Uterus (tissue), 2 donors: ENCODE measurements around the gene BTBD2.

Experiments used
- POLR2A ChIP-seq, 2 donors: fragments of 450-650 bp; IDR thresholded peaks; one replicate each; pipeline ENCODE4 v1.6.1; 2016; ENCODE audit warnings: antibody characterized with exemption in 2 of 2, mild to moderate bottlenecking in 1 of 2, moderate library complexity in 1 of 2
- TF ChIP-seq, protein P1 (sequence below), 4 experiments: fragments of 200-600 bp in 2 of 4; fragments of 450-650 bp in 2 of 4; sonication (generic) in 2 of 4; IDR thresholded peaks; one replicate each; pipeline ENCODE4 v1.5.1; 2016 to 2019; ENCODE audit warnings: antibody characterized with exemption in 4 of 4, mild to moderate bottlenecking in 2 of 4, moderate library complexity in 1 of 4

DNA sequence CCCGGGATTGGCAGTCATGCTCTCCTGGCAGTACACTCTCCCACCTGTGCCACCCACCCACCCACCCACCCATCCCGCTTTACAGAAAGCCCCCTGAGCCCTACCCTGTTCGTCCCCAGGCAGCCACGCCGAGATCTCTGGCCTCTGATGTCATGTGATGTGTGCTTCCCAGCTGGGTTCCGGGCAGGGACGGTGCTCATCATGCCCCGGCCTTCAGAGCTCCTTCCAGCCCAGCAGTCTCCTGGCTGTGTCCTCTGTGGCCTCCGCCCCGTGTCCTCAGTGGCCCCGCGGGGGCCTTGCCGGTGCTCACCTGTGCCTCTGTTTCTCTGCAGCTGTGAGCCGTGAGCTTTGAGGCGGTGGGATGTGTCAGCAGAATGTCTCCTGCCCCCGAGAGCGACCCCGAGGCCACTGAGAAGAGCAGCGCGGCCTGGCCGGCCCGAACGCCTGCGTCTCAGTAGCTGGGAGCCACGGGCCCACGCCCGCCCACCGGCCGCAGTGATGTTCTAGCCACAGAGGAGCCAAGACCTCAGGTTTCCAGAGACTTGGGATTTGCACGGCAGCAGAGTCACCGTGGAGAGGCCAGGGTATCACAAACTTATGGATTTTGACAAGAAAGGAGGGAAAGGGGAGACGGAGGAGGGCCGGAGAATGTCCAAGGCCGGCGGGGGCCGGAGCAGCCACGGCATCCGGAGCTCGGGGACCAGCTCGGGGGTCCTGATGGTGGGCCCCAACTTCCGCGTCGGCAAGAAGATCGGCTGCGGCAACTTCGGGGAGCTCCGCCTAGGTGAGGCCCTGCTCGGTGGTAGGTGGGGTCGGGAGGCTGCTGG, 46.1 kb downstream of the BTBD2 start:
- TF ChIP-seq POLR2A (IDR thresholded peaks at IDR 0.05): no peak
- TF ChIP-seq, protein P1, sequence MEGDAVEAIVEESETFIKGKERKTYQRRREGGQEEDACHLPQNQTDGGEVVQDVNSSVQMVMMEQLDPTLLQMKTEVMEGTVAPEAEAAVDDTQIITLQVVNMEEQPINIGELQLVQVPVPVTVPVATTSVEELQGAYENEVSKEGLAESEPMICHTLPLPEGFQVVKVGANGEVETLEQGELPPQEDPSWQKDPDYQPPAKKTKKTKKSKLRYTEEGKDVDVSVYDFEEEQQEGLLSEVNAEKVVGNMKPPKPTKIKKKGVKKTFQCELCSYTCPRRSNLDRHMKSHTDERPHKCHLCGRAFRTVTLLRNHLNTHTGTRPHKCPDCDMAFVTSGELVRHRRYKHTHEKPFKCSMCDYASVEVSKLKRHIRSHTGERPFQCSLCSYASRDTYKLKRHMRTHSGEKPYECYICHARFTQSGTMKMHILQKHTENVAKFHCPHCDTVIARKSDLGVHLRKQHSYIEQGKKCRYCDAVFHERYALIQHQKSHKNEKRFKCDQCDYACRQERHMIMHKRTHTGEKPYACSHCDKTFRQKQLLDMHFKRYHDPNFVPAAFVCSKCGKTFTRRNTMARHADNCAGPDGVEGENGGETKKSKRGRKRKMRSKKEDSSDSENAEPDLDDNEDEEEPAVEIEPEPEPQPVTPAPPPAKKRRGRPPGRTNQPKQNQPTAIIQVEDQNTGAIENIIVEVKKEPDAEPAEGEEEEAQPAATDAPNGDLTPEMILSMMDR (IDR thresholded peaks at IDR 0.05): no peak
